HG03378 (cell line): ENCODE measurements around the gene LRRC4B.
"Not testable (repeated sequence)": the region's sequence is repeated elsewhere in the genome, so short reads cannot be mapped to it uniquely, and the experiment has no call there.

Source experiments
- ATAC-seq: cut with Tn5 transposase; IDR thresholded peaks from one replicate; pipeline ENCODE4 v1.9.1; 2021; ENCODE audit warnings: mild to moderate bottlenecking, moderate library complexity; ENCODE audit not compliant: unreplicated experiment

Gene LRRC4B

GRCh38 chr19:50489461-50490011, 78.7 kb downstream of the LRRC4B start:
- no peak for ATAC-seq

- no peak for ATAC-seq
Observed at GRCh38 chr19:50488389-50489194, 79.6 kb downstream of the LRRC4B start.

- ATAC-seq, result no peak
Observed at GRCh38 chr19:50486823-50487515, 81.3 kb downstream of the LRRC4B start.

- no peak for ATAC-seq
Observed at GRCh38 chr19:50485284-50485955, 82.8 kb downstream of the LRRC4B start.

GRCh38 chr19:50482916-50483315, 85.3 kb downstream of the LRRC4B start:
- no peak for ATAC-seq

GRCh38 chr19:50482271-50482855, 85.9 kb downstream of the LRRC4B start:
- ATAC-seq, result no peak

- no peak for ATAC-seq
Observed at GRCh38 chr19:50481351-50482149, 86.7 kb downstream of the LRRC4B start.

- ATAC-seq, result no peak
Observed at GRCh38 chr19:50480281-50481111, 87.7 kb downstream of the LRRC4B start.

- no peak for ATAC-seq
Observed at GRCh38 chr19:50479761-50480251, 88.4 kb downstream of the LRRC4B start.

- ATAC-seq, result no peak
Observed at GRCh38 chr19:50478901-50479715, 89.1 kb downstream of the LRRC4B start.

GRCh38 chr19:50477751-50478515, 90.3 kb downstream of the LRRC4B start:
- no peak for ATAC-seq

GRCh38 chr19:50476907-50477238, 91.4 kb downstream of the LRRC4B start:
- ATAC-seq, result no peak

- ATAC-seq, result peak; percentile 58
Observed at GRCh38 chr19:50476224-50476906, 91.9 kb downstream of the LRRC4B start, which contains the start of the genes EMC10 and GARIN5A. TSS of gene EMC10 (plus strand) at chr19:50476507. CDS start at chr19:50476545, 38 bp downstream. TSS of gene GARIN5A (minus strand) at chr19:50476848. CDS start at chr19:50476388, 460 bp downstream.

- ATAC-seq, result no peak
Observed at GRCh38 chr19:50475736-50476223, 92.5 kb downstream of the LRRC4B start.

GRCh38 chr19:50475101-50475568, 93.1 kb downstream of the LRRC4B start:
- no peak for ATAC-seq

- not testable (repeated sequence) for ATAC-seq
Observed at GRCh38 chr19:50473336-50473735, 94.9 kb downstream of the LRRC4B start.

- ATAC-seq, result no peak
Observed at GRCh38 chr19:50468818-50469217, 99.4 kb downstream of the LRRC4B start.
